Mucosa of stomach (tissue), 1 donor: ENCODE measurements around the gene STUM.
"Not testable (repeated sequence)": the region's sequence is repeated elsewhere in the genome, so short reads cannot be mapped to it uniquely, and the experiment has no call there.

Experiments
- H3K27me3 ChIP-seq: one replicate; pipeline ENCODE4 v1.7.0; 2013; ENCODE audit warnings: mild to moderate bottlenecking, low read length; ENCODE audit not compliant: control insufficient read depth, insufficient read depth
- H3K36me3 ChIP-seq: one replicate; pipeline ENCODE4 v1.7.0; 2013; ENCODE audit warnings: low read length; ENCODE audit not compliant: control insufficient read depth, insufficient read depth
- H3K4me1 ChIP-seq: one replicate; pipeline ENCODE4 v1.7.0; 2013; ENCODE audit warnings: mild to moderate bottlenecking, low read length; ENCODE audit not compliant: control insufficient read depth, insufficient read depth
- H3K4me3 ChIP-seq: one replicate; pipeline ENCODE4 v1.7.0; 2013; ENCODE audit warnings: low read length
- H3K9ac ChIP-seq: one replicate; pipeline ENCODE4 v1.7.0; 2013; ENCODE audit warnings: mild to moderate bottlenecking, low read length, moderate library complexity
- H3K9me3 ChIP-seq: one replicate; pipeline ENCODE4 v1.7.0; 2013; ENCODE audit warnings: mild to moderate bottlenecking, low read length, moderate library complexity; ENCODE audit not compliant: control insufficient read depth
- donor health status: Pancreatic carcinoma.

STUM gene

DNA sequence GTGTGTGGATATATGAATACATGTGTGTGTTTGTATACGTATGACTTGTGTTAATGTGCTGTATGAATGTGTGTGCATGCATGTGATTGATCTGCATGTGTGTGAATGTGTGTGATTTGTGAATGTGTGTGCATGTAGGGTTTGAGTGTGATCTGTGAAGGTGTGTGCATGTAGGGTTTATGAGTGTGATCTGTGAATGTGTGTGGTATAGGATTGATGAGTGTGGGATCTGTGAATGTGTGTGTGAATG is 88.2 kb downstream of the STUM start:
- Histone ChIP-seq H3K9me3 (no peaks in the 10 kb centered on the region), H3K36me3 (no peaks in the 10 kb centered on the region), H3K27me3 (no peaks in the 10 kb centered on the region), H3K4me1 (peaks cover 23% of the 10 kb centered on the region), H3K4me3 (no peak overlapping the region), H3K9ac (no peak overlapping the region)

DNA sequence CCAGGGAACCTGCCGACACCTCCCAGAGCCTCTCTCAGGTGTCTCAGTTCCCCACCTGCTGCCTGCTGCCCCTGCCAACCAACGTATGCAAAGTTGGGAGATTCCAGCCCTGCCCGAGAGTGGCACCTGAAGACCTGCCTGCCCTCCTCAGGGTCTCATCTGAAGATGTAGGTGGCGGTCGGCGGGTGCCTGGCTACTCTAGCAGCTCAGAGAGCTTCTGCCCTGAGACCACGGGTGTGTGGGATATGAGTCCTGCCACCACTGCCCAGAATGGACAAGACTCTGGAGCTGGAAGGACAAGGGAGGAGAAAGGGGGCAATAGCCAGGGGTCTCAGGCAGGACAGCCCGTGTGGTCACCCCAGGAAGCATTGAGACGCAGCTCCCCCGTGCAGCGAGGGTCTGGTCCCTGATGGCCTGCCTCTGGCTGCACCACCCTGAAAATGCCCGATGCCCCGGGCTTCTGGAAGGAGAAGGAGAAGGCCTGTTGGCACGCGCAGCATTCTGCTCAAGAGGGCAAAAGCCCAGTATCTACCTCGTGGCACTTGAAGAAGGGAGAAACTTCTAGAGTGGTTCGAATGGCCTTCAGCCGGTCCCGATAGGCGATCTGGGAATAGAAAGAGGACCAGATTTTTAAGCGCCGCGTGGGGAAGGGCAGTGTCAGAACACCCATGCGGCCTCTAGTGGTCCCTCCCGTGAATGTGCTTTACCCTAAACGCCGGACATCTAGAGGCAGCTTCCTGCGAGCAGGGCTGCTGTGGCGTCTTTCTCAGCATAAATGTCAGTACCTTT is 88.8 kb downstream of the STUM start:
- no peaks in the 10 kb centered on the region for H3K27me3 ChIP-seq
- H3K9ac ChIP-seq: no peak overlapping the region
- H3K4me1 ChIP-seq: peaks cover 23% of the 10 kb centered on the region
- no peaks in the 10 kb centered on the region for H3K9me3 ChIP-seq
- H3K36me3 ChIP-seq: no peaks in the 10 kb centered on the region
- no peak overlapping the region for H3K4me3 ChIP-seq

DNA sequence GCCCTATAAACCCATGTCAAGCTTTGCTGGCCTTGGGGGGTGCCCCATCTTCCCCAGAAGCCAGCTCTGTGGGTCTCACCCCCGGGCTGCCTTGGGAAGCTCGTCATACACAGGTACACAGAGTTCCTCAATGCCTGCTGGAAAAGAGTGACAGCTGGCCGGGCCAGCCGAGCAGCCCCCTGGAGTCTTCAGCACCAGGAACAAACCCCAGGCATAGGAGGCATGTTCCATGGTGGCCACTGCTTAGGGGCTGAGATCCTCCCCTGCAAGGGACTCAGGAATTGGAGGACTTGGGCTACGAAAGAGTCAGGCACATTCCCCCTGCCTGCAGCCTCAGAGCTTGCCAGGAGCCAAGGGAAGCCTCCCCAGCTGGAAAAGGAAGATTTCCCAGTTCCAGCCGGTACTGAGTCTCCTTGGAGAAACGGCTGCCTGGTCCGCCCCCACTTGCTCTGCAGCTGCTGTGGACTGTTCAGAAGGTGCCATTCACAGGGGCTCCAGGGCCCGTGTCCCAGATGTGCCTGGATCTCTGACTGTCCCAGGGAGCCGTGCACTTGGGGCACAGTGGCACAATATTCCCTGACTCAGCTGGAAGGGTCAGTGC is 89.5 kb downstream of the STUM start:
- Histone ChIP-seq H3K4me3 (no peak overlapping the region), H3K9me3 (no peaks in the 10 kb centered on the region), H3K27me3 (no peaks in the 10 kb centered on the region), H3K36me3 (no peaks in the 10 kb centered on the region), H3K9ac (no peak overlapping the region), H3K4me1 (peaks cover 28% of the 10 kb centered on the region)

DNA sequence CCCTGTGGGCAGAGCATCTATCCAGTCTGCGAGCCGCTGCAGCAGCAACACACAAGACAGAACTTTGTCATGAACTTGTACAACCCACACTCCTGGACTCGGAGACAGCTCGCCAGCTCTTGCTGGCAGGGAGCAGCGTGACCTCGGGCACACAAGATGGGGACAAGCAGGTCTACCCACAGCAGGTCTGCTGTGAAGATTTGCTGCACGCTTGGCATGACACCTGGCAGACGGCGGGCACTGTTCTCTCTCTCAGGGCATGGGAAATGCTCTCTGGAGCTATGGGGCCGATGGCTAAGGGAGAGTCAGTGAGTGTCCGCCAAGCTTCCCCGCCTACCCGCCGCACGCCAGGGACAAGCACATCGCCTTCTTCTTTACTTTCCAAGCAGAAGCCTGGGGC is 90.0 kb downstream of the STUM start:
- Histone ChIP-seq H3K9ac (no peak overlapping the region), H3K4me1 (peaks cover 33% of the 10 kb centered on the region), H3K4me3 (no peak overlapping the region), H3K27me3 (no peaks in the 10 kb centered on the region), H3K36me3 (no peaks in the 10 kb centered on the region), H3K9me3 (no peaks in the 10 kb centered on the region)

DNA sequence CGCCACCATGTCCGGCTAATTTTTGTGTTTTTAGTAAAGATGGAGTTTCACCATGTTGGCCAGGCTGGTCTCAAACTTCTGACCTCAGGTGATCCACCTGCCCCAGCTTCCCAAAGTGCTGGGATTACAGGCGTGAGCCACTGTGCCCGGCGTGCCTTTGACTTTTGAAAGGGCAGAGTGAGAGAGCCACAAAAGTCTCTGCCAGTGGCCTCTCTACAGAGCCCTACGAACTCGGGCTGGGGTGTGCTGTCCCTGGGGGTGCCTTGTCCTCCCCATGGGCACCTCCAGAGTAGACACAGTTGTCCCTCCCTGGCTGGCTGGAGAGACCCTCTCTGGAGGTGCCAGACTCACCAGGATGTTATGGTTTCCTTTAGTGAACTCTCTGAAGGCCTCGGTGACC is 90.6 kb downstream of the STUM start:
- H3K4me3 ChIP-seq, H3K9ac ChIP-seq, H3K36me3 ChIP-seq, H3K27me3 ChIP-seq, H3K9me3 ChIP-seq: not testable (repeated sequence)
- peaks cover 33% of the 10 kb centered on the region for H3K4me1 ChIP-seq

DNA sequence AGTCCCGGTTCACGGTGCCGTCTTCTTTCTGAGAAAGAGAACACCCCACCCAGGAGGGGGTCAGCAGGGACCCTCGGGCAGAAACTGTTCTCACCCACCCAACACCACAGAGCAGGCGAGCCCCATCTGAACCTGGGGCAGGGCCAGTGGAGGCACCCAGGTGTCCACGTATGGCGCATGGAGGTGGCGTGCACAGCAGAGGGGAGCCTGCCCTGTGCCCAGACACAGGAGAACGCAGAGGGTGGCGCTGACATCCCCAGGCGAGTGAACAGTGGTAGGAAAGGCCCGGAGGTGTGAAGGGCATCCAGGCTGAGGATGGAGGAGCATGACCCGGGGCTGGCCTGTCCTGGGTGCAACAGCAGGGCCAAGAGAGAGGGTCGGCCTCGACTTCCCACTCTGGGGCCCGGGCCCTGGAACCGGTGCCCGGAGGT is 91.1 kb downstream of the STUM start:
- Histone ChIP-seq H3K9me3 (no peaks in the 10 kb centered on the region), H3K36me3 (no peaks in the 10 kb centered on the region), H3K4me3 (no peak overlapping the region), H3K4me1 (peaks cover 31% of the 10 kb centered on the region), H3K27me3 (no peaks in the 10 kb centered on the region), H3K9ac (no peak overlapping the region)

DNA sequence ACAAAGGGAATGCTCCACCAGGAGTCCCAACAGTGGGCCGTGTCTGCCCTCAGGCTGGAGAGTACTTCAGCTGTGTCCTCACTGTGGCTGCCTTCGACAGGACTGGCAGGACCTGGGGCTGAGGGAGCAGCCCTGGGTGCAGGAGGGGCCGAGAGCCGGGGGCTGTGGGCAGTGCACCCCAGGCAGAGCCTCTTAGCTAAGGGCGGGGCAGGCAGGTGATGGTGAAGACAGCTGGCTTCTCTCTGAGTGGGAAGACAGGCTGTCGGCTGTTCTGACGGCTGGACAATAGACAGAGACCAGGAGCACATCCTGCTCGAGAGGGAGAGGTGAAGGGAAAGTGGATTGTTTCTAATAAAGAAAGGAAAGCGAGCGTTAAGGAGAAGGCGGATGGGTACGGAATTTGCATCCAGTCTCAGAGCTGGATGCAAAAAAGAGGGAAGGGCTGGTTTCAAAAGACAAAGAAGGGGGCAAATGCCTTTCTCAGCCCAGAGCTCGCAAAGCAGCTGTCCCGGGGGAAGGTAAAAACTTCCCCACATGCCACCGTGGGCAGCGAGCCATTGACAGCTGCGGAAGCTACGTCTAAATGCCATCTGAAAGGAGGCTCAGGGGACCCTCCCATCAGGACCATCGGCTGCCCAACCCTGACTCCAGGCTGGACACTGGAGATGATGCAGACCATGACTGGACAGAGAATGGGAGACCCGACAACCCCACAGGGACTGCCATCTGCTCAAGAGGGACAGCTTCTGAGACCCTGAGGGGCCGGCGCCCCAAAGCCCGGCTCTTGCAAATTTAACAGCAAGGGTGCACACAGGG is 92.0 kb downstream of the STUM start:
- Histone ChIP-seq H3K4me1 (peaks cover 23% of the 10 kb centered on the region), H3K9ac (no peak overlapping the region), H3K4me3 (no peak overlapping the region), H3K27me3 (no peaks in the 10 kb centered on the region), H3K9me3 (no peaks in the 10 kb centered on the region), H3K36me3 (no peaks in the 10 kb centered on the region)

DNA sequence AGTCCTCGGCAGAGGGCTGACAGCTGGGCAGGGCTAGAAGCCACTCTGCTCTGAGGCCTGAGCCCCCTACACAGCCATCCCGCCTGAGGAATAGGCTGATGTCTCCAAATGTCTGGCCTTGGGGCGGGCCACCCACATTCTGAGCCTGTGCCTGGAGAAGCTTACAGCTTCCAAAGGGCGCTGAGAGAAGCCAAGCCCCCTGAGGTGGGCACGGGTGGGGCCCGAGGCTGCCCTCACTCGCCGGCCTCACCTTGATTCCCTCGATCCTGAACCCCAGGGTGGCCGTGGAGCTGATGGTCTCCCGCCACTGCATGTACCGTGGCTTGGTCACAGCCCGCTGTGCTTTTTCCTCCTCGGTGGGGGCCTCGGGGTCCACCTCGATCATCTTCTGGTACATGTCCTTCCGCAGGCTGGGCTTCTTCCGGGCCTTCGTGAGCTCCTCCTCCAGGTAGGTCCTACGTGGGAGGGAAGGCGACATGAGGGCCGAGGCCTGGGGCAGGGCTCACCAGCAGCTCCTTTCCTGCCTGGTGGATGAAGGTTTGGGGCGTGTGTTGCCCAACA is 93.2 kb downstream of the STUM start:
- H3K4me1 ChIP-seq: peaks cover 18% of the 10 kb centered on the region
- H3K36me3 ChIP-seq: no peaks in the 10 kb centered on the region
- H3K9me3 ChIP-seq: no peaks in the 10 kb centered on the region
- no peak overlapping the region for H3K4me3 ChIP-seq
- no peak overlapping the region for H3K9ac ChIP-seq
- H3K27me3 ChIP-seq: no peaks in the 10 kb centered on the region

DNA sequence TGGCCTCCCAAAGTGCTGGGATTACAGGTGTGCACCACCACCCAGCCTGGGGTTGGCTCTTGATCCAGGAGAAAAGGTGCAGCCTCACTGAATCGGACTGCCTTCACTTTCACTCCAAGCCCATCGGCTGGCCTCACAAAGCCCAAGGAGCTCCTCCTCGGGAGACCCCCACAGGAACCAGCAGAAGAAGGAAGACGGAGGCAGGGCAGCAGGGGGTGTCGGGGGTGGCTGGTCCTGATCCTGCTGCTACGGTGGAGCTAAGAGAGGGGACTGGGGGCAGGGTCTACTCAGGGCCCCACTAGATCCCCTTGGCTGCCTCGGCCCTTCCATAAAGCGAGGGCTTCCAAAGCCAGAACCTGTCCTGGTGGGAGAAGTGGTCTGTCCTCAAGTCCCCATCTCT is 93.9 kb downstream of the STUM start:
- Histone ChIP-seq H3K9me3 (no peaks in the 10 kb centered on the region), H3K9ac (no peak overlapping the region), H3K4me1 (peaks cover 18% of the 10 kb centered on the region), H3K36me3 (peaks cover under 1% of the 10 kb centered on the region), H3K4me3 (no peak overlapping the region), H3K27me3 (no peaks in the 10 kb centered on the region)

DNA sequence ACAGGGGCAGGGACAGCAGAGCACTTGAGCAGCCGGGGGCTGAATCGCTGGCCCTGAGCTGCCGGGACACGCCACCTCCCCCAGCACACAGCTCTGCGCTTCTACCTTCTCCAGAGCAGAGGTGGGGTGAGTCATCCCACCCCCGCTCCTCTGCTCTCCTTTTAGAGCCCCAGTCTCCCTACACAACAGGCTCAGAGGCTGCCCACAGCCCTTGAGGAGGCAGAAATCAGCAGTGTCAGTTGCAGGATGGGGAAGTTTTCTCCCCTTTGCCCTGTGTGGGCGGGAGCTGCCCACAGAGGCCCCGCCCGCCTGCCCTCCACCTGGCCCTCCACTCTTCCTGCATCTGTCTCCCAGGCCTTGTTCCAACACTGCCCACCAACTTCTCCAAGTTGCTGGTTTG is 94.6 kb downstream of the STUM start:
- peaks cover 18% of the 10 kb centered on the region for H3K4me1 ChIP-seq
- peaks cover 6% of the 10 kb centered on the region for H3K36me3 ChIP-seq

DNA sequence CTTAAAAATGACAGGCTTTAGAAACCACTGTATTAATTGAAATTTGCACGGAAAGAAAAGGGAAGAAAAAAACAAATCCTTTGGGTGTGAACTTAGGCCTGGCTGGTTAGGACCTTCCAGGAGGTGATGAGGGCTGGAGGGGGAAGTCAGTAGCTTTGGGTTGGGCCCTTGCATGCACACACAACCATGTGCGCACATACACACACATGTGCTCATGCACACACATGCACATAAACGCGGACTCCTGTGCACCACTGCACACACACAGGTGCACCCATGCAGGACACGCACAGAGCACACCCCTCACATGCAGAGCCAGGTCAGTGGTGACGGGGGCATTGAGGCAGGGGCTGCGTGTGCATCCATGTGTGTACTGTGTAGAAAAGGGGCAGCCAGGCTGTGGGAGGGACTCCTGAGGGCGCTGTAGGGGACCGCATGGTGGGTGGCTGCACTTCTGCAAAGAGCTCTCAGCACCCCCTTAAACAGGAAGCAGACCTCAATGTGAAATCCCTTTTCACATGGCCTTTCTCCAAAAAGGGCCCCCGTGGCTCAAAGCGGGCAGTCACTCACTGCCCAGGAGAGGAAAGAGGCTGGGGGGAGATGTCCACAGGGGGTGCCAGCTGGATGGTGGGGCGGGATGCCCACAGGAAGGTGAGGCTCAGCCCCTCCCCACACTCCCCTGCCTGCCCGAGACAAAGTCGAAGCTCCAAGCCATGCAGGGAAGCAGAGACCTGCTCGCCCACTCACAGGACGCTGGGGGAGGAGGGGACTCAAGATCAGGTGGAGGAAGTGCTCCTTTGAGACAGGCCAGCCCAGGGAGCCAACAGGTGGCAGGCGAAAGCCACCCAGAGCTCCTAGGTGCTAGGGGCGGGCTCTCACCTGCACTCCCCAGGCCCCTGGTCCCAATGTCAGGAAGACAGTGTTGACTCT is 95.3 kb downstream of the STUM start:
- Histone ChIP-seq H3K27me3 (no peaks in the 10 kb centered on the region), H3K4me1 (peaks cover 18% of the 10 kb centered on the region), H3K9me3 (no peaks in the 10 kb centered on the region), H3K36me3 (peaks cover 6% of the 10 kb centered on the region), H3K4me3 (no peak overlapping the region), H3K9ac (no peak overlapping the region)

More for the DNA sequence above, 94.6 kb downstream of the STUM start:
- H3K4me3 ChIP-seq: no peak overlapping the region
- H3K9me3 ChIP-seq: no peaks in the 10 kb centered on the region
- no peaks in the 10 kb centered on the region for H3K27me3 ChIP-seq
- H3K9ac ChIP-seq: no peak overlapping the region
